PFSK-1 (cell line): ENCODE data around the gene CSNK1G2.

Experiments used
- FOXP2 ChIP-seq: optimal IDR thresholded peaks from 2 replicates; pipeline ENCODE3; 2011; ENCODE audit warnings: borderline replicate concordance, control low read depth, inconsistent platforms; ENCODE audit not compliant: insufficient read depth; ENCODE audit errors: extremely low read length, extremely low read depth
- POLR2AphosphoS5 ChIP-seq: IDR thresholded peaks from 2 replicates; pipeline ENCODE4 v1.6.1; 2012; ENCODE audit warnings: low read depth, mild to moderate bottlenecking, control low read depth, low read length, moderate library complexity
- SIN3A ChIP-seq: IDR thresholded peaks from 2 replicates; pipeline ENCODE4 v1.6.1; 2012; ENCODE audit warnings: mild to moderate bottlenecking, low read length, moderate library complexity, borderline replicate concordance; ENCODE audit not compliant: insufficient read depth
- TAF1 ChIP-seq: IDR thresholded peaks from 2 replicates; pipeline ENCODE4 v1.6.1; 2012; ENCODE audit warnings: low read length, control low read depth, borderline replicate concordance; ENCODE audit not compliant: insufficient read depth

DNA sequence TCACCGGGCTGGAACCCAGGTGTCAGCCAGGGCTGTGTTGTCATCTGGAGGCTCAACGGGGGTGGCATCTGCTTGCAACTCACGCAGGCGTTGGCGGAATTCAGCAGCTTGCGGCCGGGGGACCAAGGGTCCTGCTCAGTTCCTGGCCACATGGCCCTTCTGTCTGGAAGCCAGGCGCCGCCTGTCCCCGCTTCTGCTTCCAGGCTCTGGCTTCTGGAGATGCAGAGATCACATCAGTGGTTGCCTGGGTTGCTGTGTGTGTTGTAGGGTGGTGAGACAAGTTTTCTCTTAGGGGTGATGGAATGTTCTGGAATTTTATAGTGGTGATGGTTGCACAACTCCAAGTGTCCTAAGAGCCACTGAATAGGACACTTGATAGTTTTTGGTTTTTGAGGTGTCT, 30.8 kb upstream of the CSNK1G2 start:
- no peak for TF ChIP-seq POLR2AphosphoS5
- TF ChIP-seq FOXP2 = no peak
- no peak for TF ChIP-seq SIN3A
- no peak for TF ChIP-seq TAF1
